HCT116 (cell line): Measurements from ENCODE around the gene LMAN2L. TPM values are rescaled to one million over a fixed set of nuclear protein-coding genes. Genes with fewer than 3 reads are reported as not detected.

Source experiments
- ATAC-seq: fragments of 200-7000 bp; cut with Tn5 transposase; 2 replicates; pipeline ENCODE4 v1.9.1; 2020; ENCODE audit warnings: mild to moderate bottlenecking, moderate library complexity
- BruUV-seq: library from RNA; stranded (reverse); fragments of 400-500 nt; replicated peaks from 2 replicates; lab custom pipeline; 2021; lab: Mats Ljungman, UMichigan
- CTCF ChIA-PET: fragments of 300-600 bp; sonication (Branson Sonifier 250); formaldehyde crosslinking; loops from one replicate; lab custom pipeline; 2021; ENCODE audit warnings: antibody characterized with exemption; lab: Charles Lee
- POLR2A ChIA-PET: fragments of 300-600, 350-600 bp; sonication (Branson Sonifier 250); formaldehyde crosslinking; loops from one replicate; lab custom pipeline; 2021; ENCODE audit warnings: antibody characterized with exemption; lab: Charles Lee
- RAD21 ChIA-PET, 2 experiments: fragments of 300-600 bp; sonication (Branson Sonifier 250); formaldehyde crosslinking; loops; one replicate each; lab custom pipeline; 2023; ENCODE audit warnings: low total read pairs in 2 of 2; ENCODE audit not compliant: uncharacterized antibody in 2 of 2, unreplicated experiment in 2 of 2, low non-redundant PET in 1 of 2; lab: Charles Lee
- DNase-seq: peaks from one replicate; pipeline ENCODE4 v3.0.0-alpha.2; 2010; ENCODE audit warnings: low read depth, low spot score
- H2AFZ ChIP-seq: fragments of 200-600 bp; shearing (Covaris generic), sonication (generic); 2 replicates; pipeline ENCODE4 v1.6.1; 2017; ENCODE audit warnings: low read depth, mixed run types, mixed read lengths, antibody characterized with exemption, low read length; ENCODE audit not compliant: poor library complexity, severe bottlenecking
- H3K27ac ChIP-seq: 2 replicates; pipeline ENCODE4 v1.5.1; 2012; ENCODE audit warnings: low read depth, low read length
- H3K27me3 ChIP-seq: fragments of 200-600 bp; sonication (generic); 2 replicates; pipeline ENCODE4 v1.6.1; 2016; ENCODE audit warnings: mixed run types, low read length, mixed read lengths; ENCODE audit not compliant: insufficient read depth
- H3K36me3 ChIP-seq, 2 experiments: fragments of 200-500 bp in 1 of 2; fragments of 200-600 bp in 1 of 2; sonication (Bioruptor generic) in 1 of 2; sonication (generic) in 1 of 2; 2 replicates each; pipeline versions ENCODE4 v1.5.1 to v1.6.1; 2014 to 2016; ENCODE audit warnings: low read length in 2 of 2, inconsistent platforms in 1 of 2, mixed read lengths in 1 of 2, mixed run types in 1 of 2; ENCODE audit not compliant: insufficient read depth in 2 of 2, control insufficient read depth in 1 of 2
- H3K4me1 ChIP-seq, 2 experiments: fragments of 200-600 bp in 1 of 2; sonication (generic) in 1 of 2; 2 replicates each; pipeline versions ENCODE4 v1.5.1 to v1.6.1; 2012 to 2017; ENCODE audit warnings: low read length in 2 of 2, inconsistent platforms in 1 of 2, mild to moderate bottlenecking in 1 of 2, mixed read lengths in 1 of 2, mixed run types in 1 of 2, moderate library complexity in 1 of 2; ENCODE audit not compliant: insufficient read depth in 2 of 2, control insufficient read depth in 1 of 2
- H3K4me2 ChIP-seq: fragments of 200-600 bp; sonication (generic); 2 replicates; pipeline ENCODE4 v1.6.1; 2017; ENCODE audit warnings: mixed run types, low read length, mixed read lengths
- H3K4me3 ChIP-seq, 2 experiments: fragments of 200-600 bp in 1 of 2; sonication (generic) in 1 of 2; replicated peaks in 1 of 2; 2 replicates each; pipeline ENCODE4 v1.5.1; 2011 to 2016; ENCODE audit warnings: low read length in 2 of 2, control low read depth in 1 of 2, low read depth in 1 of 2, mild to moderate bottlenecking in 1 of 2, mixed read lengths in 1 of 2, mixed run types in 1 of 2
- H3K79me2 ChIP-seq: fragments of 200-600 bp; sonication (generic); 2 replicates; pipeline ENCODE4 v1.6.1; 2017; ENCODE audit warnings: mild to moderate bottlenecking, mixed run types, low read length, moderate library complexity, mixed read lengths; ENCODE audit not compliant: insufficient read depth
- H3K9ac ChIP-seq: fragments of 200-600 bp; sonication (generic); 2 replicates; pipeline ENCODE4 v1.6.1; 2016; ENCODE audit warnings: low read length, mixed read lengths
- H3K9me2 ChIP-seq: fragments of 200-600 bp; sonication (generic), shearing (Covaris generic); 2 replicates; pipeline ENCODE4 v1.6.1; 2017; ENCODE audit warnings: mixed run types, mild to moderate bottlenecking, moderate library complexity; ENCODE audit not compliant: insufficient read depth
- H3K9me3 ChIP-seq, 2 experiments: fragments of 200-500 bp in 1 of 2; fragments of 200-600 bp in 1 of 2; sonication (Bioruptor generic) in 1 of 2; sonication (generic) in 1 of 2; 2 replicates each; pipeline ENCODE4 v1.6.1; 2014 to 2017; ENCODE audit warnings: low read length in 2 of 2, mixed read lengths in 2 of 2, inconsistent platforms in 1 of 2, low read depth in 1 of 2, mild to moderate bottlenecking in 1 of 2, mixed run types in 1 of 2, moderate library complexity in 1 of 2; ENCODE audit not compliant: control insufficient read depth in 1 of 2, insufficient read depth in 1 of 2
- H4K20me1 ChIP-seq: fragments of 200-600 bp; sonication (generic), shearing (Covaris generic); 2 replicates; pipeline ENCODE4 v1.6.1; 2017; ENCODE audit warnings: mixed run types, mild to moderate bottlenecking, moderate library complexity; ENCODE audit not compliant: insufficient read depth
- CBX3 ChIP-seq: IDR thresholded peaks from 2 replicates; pipeline ENCODE4 v1.6.1; 2012; ENCODE audit warnings: low read depth
- CEBPB ChIP-seq: IDR thresholded peaks from 2 replicates; pipeline ENCODE4 v1.6.1; 2012; ENCODE audit warnings: low read depth
- ELF1 ChIP-seq: IDR thresholded peaks from 2 replicates; pipeline ENCODE4 v1.6.1; 2012; ENCODE audit warnings: low read depth, borderline replicate concordance
- EZH2 ChIP-seq: fragments of 200-600 bp; sonication (generic); IDR thresholded peaks from 2 replicates; pipeline ENCODE4 v1.6.1; 2017; ENCODE audit warnings: antibody characterized with exemption, mixed run types
- EZH2phosphoT487 ChIP-seq: fragments of 200-600 bp; IDR thresholded peaks from 2 replicates; pipeline ENCODE4 v1.6.1; 2018; ENCODE audit warnings: antibody characterized with exemption, borderline replicate concordance
- FOSL1 ChIP-seq: IDR thresholded peaks from 2 replicates; pipeline ENCODE4 v1.6.1; 2012; ENCODE audit warnings: low read depth
- JUND ChIP-seq: IDR thresholded peaks from 2 replicates; pipeline ENCODE4 v1.6.1; 2012
- POLR2A ChIP-seq: IDR thresholded peaks from 2 replicates; pipeline ENCODE4 v1.7.0; 2011; ENCODE audit warnings: borderline replicate concordance; ENCODE audit not compliant: insufficient read depth, insufficient read length; ENCODE audit errors: extremely low read depth
- POLR2AphosphoS5 ChIP-seq: IDR thresholded peaks from 2 replicates; pipeline ENCODE4 v1.6.1; 2011; ENCODE audit warnings: mild to moderate bottlenecking, low read depth, low read length, moderate library complexity
- RAD21 ChIP-seq: IDR thresholded peaks from 2 replicates; pipeline ENCODE4 v1.6.1; 2012; ENCODE audit warnings: low read depth, mild to moderate bottlenecking
- SIN3A ChIP-seq: IDR thresholded peaks from 2 replicates; pipeline ENCODE4 v1.6.1; 2012; ENCODE audit warnings: low read depth
- SP1 ChIP-seq: IDR thresholded peaks from 2 replicates; pipeline ENCODE4 v1.6.1; 2012; ENCODE audit warnings: low read depth
- SRF ChIP-seq: IDR thresholded peaks from 2 replicates; pipeline ENCODE4 v1.6.1; 2012; ENCODE audit warnings: low read depth
- TCF7L2 ChIP-seq: IDR thresholded peaks from 2 replicates; pipeline ENCODE4 v1.7.0; 2011; ENCODE audit warnings: borderline replicate concordance, inconsistent platforms; ENCODE audit not compliant: insufficient read depth, insufficient read length; ENCODE audit errors: extremely low read depth
- YY1 ChIP-seq: IDR thresholded peaks from 2 replicates; pipeline ENCODE4 v1.6.1; 2011; ENCODE audit warnings: low read length, low read depth, moderate library complexity, mild to moderate bottlenecking; ENCODE audit not compliant: insufficient replicate concordance; ENCODE audit errors: extremely low read depth
- ZFX ChIP-seq: fragments of 450-650 bp; IDR thresholded peaks from 2 replicates; pipeline ENCODE4 v1.6.1; 2017
- intact Hi-C: fragments of 100-400 bp; cut with micrococcal nuclease; formaldehyde crosslinking; loops from 2 replicates; pipeline ENCODE4 v1.10.0; 2022
- total RNA-seq: library from RNA; stranded (reverse); gene quantifications from one replicate; pipeline ENCODE4 v1.2.1, GENCODE V29; 2021; ENCODE audit not compliant: unreplicated experiment
- TF ChIP-seq, protein P1 (sequence below): IDR thresholded peaks from 2 replicates; pipeline ENCODE4 v1.6.1; 2012
- TF ChIP-seq, protein P2 (sequence below): IDR thresholded peaks from 2 replicates; pipeline ENCODE4 v1.6.1; 2012; ENCODE audit warnings: low read depth
- TF ChIP-seq, protein P3 (sequence below): IDR thresholded peaks from 2 replicates; pipeline ENCODE4 v1.6.1; 2012

LMAN2L gene
- total RNA-seq, 1 experiment from 2014 or later = 15.2 TPM

DNA sequence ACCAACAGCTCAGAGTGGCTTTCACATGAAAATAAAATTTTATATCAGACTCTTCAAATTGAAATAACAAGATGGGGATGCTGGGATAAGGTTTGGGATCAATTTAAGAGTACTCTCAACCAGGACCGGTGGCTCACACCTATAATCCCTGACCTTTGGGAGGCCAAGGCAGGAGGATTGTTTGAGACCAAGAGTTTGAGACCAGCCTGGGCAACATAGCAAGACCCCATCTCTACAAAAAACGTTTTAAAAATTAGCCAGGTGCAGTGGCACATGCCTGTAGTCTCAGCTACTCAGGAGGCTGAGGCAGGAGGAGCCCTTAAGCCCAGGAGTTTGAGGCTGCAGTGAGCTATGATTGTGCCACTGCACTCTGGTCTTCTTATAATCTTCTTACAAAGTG is 2.6 kb downstream of the LMAN2L start:
- H3K9me3 ChIP-seq = no peaks in the 10 kb centered on the region
- RAD21 ChIA-PET = no interaction called here
- CTCF ChIA-PET = no interaction called here

More for the DNA sequence above, 2.6 kb downstream of the LMAN2L start:
- intact Hi-C loops = no loop called here
- Histone ChIP-seq H3K27me3 (no peaks in the 10 kb centered on the region), H3K9me2 (no peaks in the 10 kb centered on the region), H3K79me2 (peaks cover 27% of the 10 kb centered on the region), H4K20me1 (0 out of 2 replicates have a peak, but pooled peaks cover 5% of the 10 kb centered on the region), H3K4me3 (no peak overlapping the region), H3K4me1 (peaks cover 2 to 9% of the 10 kb centered on the region in 2 experiments; a peak in 3 of 4 replicates), H2AFZ (no peak overlapping the region), H3K4me2 (no peak overlapping the region), H3K36me3 (peaks cover 25% of the 10 kb centered on the region in 2 experiments; a peak in 3 of 4 replicates), H3K27ac (no peak overlapping the region), H3K9ac (no peak overlapping the region)
- TF ChIP-seq, protein P1, sequence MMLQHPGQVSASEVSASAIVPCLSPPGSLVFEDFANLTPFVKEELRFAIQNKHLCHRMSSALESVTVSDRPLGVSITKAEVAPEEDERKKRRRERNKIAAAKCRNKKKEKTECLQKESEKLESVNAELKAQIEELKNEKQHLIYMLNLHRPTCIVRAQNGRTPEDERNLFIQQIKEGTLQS = no peak
- TF ChIP-seq SIN3A = no peak
- TF ChIP-seq, protein P2, sequence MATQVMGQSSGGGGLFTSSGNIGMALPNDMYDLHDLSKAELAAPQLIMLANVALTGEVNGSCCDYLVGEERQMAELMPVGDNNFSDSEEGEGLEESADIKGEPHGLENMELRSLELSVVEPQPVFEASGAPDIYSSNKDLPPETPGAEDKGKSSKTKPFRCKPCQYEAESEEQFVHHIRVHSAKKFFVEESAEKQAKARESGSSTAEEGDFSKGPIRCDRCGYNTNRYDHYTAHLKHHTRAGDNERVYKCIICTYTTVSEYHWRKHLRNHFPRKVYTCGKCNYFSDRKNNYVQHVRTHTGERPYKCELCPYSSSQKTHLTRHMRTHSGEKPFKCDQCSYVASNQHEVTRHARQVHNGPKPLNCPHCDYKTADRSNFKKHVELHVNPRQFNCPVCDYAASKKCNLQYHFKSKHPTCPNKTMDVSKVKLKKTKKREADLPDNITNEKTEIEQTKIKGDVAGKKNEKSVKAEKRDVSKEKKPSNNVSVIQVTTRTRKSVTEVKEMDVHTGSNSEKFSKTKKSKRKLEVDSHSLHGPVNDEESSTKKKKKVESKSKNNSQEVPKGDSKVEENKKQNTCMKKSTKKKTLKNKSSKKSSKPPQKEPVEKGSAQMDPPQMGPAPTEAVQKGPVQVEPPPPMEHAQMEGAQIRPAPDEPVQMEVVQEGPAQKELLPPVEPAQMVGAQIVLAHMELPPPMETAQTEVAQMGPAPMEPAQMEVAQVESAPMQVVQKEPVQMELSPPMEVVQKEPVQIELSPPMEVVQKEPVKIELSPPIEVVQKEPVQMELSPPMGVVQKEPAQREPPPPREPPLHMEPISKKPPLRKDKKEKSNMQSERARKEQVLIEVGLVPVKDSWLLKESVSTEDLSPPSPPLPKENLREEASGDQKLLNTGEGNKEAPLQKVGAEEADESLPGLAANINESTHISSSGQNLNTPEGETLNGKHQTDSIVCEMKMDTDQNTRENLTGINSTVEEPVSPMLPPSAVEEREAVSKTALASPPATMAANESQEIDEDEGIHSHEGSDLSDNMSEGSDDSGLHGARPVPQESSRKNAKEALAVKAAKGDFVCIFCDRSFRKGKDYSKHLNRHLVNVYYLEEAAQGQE = no peak
- no peak for TF ChIP-seq CBX3
- TF ChIP-seq SP1 = no peak
- no peak for TF ChIP-seq POLR2AphosphoS5
- no peak for TF ChIP-seq FOSL1
- no peak for TF ChIP-seq EZH2
- no peak for TF ChIP-seq ELF1
- no peak for TF ChIP-seq RAD21
- TF ChIP-seq, protein P3, sequence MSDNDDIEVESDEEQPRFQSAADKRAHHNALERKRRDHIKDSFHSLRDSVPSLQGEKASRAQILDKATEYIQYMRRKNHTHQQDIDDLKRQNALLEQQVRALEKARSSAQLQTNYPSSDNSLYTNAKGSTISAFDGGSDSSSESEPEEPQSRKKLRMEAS = no peak
- TF ChIP-seq CEBPB = no peak
- no peak for TF ChIP-seq EZH2phosphoT487
- TF ChIP-seq JUND = no peak
- no peak for TF ChIP-seq SRF
- TF ChIP-seq ZFX = no peak
- no peak for TF ChIP-seq POLR2A
- TF ChIP-seq TCF7L2 = no peak
- TF ChIP-seq YY1 = no peak
- BruUV-seq = no TSS peak
- ATAC-seq = no peak
- POLR2A ChIA-PET = no interaction called here
- DNase-seq = no peak
